ENCODE results near the gene ACSL6. TPM values are rescaled to one million over a fixed set of nuclear protein-coding genes. Genes with fewer than 3 reads are reported as not detected.

Gene ACSL6
- total RNA-seq, 4 donors from 2014 or later, result 0.17 to 0.82 TPM; not detected in 2

DNA sequence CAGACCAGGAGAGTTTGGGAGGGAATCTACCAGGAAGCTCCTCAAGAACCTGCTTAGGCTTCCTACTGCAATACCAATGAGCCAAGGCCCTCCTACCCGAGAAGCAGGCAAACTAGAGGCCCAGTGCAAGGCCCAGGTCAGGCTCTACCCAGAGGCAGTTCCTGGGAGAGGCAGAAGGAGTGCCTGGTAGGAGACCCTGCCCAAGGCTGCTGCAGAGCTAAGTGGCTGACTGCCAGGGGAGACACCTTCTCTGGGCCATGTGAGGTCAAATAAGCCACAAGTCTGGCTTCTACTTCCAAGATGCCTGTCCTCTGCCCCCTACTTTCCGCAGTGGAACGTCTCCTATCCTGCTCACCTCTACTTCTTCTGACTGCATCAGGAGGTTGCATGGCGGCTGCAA lies 17.8 kb downstream of the ACSL6 start:
- TF ChIP-seq CTCF (IDR thresholded peaks at IDR 0.05; ENCODE audit: low read depth), result no peak

GRCh38 chr5:131992370-131992769 lies 19.1 kb downstream of the ACSL6 start:
- no peak for TF ChIP-seq CTCF (IDR thresholded peaks at IDR 0.05; ENCODE audit: low read depth)

DNA sequence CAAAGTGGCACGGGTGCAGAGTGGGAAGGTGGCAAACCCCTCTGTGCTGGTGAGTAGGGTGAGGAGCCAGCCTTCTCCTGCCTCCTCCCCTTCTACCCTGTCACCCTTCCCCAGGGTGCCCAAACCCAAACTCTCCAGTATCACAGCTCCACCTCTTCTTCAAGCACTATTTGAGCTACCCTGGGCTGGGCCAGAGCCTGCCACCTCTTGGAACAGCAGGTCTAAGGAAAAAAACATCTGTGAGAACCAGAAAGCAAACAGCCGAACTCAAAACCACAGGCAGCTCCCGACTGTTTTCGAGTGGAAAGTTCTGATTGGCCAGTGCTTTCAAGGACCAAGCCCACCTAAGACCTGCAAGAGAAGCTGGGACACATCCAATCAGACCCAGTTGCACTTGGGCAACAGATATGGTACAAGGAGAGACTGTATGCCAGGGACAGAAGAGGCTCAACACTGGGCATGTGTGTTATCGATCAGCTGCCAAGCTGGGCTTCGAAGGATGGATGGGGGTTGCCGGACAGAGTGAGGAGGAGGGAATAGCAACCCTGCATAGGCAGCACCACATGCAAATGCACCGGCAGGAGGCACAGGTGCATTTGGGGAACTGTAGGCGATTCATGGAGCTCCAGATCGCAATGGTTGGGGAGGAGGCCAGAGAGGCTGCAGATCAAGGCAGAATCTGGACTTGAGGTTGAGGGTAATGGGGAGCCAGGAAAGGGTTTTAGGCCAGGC lies 19.7 kb downstream of the ACSL6 start:
- TF ChIP-seq CTCF (IDR thresholded peaks at IDR 0.05; ENCODE audit: low read depth), result no peak

DNA sequence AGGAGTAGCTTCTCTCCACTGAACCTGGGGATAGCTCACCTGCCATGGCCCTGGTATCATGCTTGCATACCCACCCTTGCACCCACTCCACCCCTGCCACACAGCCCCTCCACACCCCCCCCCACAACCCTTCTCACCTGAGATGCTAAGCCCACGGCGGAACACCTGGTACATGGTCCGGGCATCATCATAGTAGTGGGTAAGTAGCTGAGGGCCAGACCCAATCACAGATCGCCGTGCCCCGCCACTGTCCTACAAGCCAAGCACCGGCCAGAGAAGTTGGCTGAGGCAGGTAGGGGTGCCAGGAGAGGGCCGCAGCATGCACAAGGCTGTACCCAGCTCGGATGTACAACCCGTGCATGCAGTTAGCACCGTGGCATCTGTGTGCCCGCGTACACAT lies 20.7 kb downstream of the ACSL6 start:
- TF ChIP-seq CTCF (IDR thresholded peaks at IDR 0.05; ENCODE audit: low read depth), result no peak

DNA sequence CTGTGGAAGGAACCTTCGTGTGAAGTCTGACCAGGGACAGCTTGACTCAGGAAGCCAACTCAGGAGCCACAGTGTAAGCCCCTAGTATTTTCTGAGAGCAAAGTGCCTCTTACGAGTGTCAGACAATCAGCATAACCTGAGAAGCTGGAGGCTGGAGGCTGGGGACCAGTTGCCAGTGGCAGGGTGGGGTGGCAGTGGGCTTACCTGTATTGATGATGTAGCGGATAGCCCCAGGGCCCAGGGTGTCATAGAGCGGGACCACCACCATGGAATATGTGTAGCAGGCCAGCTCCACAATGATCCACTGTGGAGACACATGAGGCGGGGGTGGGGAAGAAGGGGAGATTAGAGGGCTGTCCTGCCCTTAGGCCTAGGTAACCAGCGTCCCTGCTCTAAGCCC lies 22.9 kb downstream of the ACSL6 start:
- no peak for TF ChIP-seq CTCF (IDR thresholded peaks at IDR 0.05; ENCODE audit: low read depth)

- no peak for TF ChIP-seq CTCF (IDR thresholded peaks at IDR 0.05; ENCODE audit: low read depth)
Measured at GRCh38 chr5:131987251-131987650, 24.2 kb downstream of the ACSL6 start.

DNA sequence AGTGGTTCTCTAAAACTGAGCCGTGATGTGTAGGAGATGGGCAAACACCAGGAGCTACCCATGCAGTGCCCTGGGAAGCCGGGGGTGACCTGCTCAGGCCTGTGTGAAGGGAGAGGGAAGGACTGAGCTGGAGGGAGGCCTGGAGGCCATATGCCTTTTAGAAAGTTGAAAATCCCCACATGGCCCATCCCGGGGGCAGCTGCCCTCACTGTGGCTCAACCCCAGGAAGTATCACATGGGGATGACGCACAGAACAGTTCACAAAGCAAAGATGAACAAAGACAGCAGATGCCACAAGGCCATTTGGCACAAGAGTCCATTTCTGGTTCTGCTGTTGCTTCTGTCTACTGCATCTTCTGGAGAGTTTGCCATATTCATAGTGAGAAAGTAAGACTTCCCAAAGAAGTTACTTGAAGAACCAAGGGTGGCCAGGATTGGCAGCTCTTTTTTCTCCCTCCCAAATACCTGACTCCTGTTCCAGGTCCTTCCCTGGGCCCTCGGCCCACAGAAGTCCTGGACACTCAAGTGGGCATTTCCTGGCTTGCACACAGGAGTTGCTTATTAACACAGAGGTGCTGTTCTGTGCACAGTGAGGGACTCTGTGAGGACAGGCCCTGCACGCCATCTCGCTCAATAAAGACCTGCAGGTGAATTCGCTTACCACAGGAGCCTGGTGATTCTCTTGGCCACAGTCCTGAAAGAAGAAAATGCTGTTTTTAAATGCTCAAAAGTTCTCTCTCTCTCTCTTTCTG lies 25.1 kb downstream of the ACSL6 start:
- no peak for TF ChIP-seq CTCF (IDR thresholded peaks at IDR 0.05; ENCODE audit: low read depth)

All from subcutaneous adipose tissue (tissue), 4 donors.